Heart left ventricle (tissue), 13 donors: Measurements from ENCODE around the gene LBX2.

Experiments used
- POLR2A ChIP-seq, 2 donors: fragments of 450-650 bp; IDR thresholded peaks; one replicate each; pipeline ENCODE4 v1.6.1; 2017; ENCODE audit warnings: antibody characterized with exemption in 2 of 2, mild to moderate bottlenecking in 2 of 2, moderate library complexity in 2 of 2
- TF ChIP-seq, protein P1 (sequence below), 12 donors: fragments of 200-600 bp; sonication (generic) in 4 of 12; IDR thresholded peaks; one replicate each; pipeline versions ENCODE4 v1.5.0 to v1.8.0; 2018 to 2022; ENCODE audit warnings: antibody characterized with exemption in 12 of 12, mild to moderate bottlenecking in 5 of 12
- donor health status: ischemic (EF 13 %, LVEDD 7.1; RV severe dilation, severe dysfunction).
- donor health status: DM: no; HTN: yes; CAD: no.
- donor health status: DM: no; HTN: no; CAD: no.
- donor health status: ischemic (EF 25% LVEDD 6.9; RV normal size, moderate dysfunction).
- donor health status: ischemic (EF 25% LVEDD 5.7; RV mildly dilated, moderate dysfunction).
- donor health status: ischemic (EF 35%, LVEDD 5.7; RV mildly dilated, moderate dysfunction).
- donor health status: nonischemic (EF 11% LVEDD 7.7; RV severe dilation, severe dysfunction).
- donor health status: DM: yes; HTN: yes; CAD: no.
- donor health status: PGD.
- donor health status: ischemic (EF 29% LVEDD 5.4; RV normal size, mild dysfunction).
- donor health status: nonischemic (EF 23%, LVEDD 6.1; RV moderate dilation, normal function).

DNA sequence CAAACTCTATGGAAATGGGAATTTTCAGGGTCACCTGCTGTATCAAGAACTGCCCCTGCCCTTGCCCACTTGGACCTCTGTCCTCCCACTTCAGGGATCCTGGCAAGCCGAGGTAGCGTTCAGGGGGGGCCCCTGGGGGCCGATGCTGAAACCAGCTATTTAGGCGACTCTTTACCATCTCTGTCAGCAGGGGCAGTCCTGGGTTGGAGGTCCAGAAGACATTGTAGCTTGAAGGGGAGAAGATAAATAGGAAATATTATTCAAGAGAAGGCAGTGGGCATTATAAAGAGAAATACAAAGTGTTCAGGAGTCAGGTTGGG is 36.7 kb downstream of the LBX2 start:
- no peak for TF ChIP-seq POLR2A (IDR thresholded peaks at IDR 0.05)
- TF ChIP-seq, protein P1, sequence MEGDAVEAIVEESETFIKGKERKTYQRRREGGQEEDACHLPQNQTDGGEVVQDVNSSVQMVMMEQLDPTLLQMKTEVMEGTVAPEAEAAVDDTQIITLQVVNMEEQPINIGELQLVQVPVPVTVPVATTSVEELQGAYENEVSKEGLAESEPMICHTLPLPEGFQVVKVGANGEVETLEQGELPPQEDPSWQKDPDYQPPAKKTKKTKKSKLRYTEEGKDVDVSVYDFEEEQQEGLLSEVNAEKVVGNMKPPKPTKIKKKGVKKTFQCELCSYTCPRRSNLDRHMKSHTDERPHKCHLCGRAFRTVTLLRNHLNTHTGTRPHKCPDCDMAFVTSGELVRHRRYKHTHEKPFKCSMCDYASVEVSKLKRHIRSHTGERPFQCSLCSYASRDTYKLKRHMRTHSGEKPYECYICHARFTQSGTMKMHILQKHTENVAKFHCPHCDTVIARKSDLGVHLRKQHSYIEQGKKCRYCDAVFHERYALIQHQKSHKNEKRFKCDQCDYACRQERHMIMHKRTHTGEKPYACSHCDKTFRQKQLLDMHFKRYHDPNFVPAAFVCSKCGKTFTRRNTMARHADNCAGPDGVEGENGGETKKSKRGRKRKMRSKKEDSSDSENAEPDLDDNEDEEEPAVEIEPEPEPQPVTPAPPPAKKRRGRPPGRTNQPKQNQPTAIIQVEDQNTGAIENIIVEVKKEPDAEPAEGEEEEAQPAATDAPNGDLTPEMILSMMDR (IDR thresholded peaks at IDR 0.05): no peak
